B cell (primary cell): Measurements from ENCODE around the gene TFF3.

Experiments
- EZH2 ChIP-seq: IDR thresholded peaks from 2 replicates; pipeline ENCODE4 v1.6.1; 2012; ENCODE audit warnings: borderline replicate concordance, low read depth, mild to moderate bottlenecking, moderate library complexity, low read length; ENCODE audit not compliant: insufficient read depth, poor library complexity, severe bottlenecking
- TF ChIP-seq, protein P1 (sequence below): fragments of 200-600 bp; IDR thresholded peaks from one replicate; pipeline ENCODE4 v1.8.0; 2022; ENCODE audit warnings: antibody characterized with exemption, mild to moderate bottlenecking

DNA sequence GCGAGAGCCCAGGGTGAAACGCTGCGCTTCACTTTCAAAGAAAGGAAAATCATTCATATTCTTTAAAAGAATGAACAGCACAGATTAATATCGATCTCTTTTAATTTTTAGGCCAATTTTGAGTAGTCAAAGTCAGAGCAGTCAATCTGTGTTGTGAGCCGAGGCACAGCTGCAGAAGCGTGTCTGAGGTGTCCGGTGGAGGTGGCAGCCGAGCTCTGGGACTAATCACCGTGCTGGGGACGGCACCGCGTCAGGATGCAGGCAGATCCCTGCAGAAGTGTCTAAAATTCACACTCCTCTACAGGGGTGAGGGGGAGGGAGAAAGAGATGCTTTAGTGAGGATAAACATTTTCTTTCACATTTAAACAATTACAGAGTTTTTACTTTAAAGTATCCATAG lies 47.0 kb upstream of the TFF3 start:
- TF ChIP-seq, protein P1, sequence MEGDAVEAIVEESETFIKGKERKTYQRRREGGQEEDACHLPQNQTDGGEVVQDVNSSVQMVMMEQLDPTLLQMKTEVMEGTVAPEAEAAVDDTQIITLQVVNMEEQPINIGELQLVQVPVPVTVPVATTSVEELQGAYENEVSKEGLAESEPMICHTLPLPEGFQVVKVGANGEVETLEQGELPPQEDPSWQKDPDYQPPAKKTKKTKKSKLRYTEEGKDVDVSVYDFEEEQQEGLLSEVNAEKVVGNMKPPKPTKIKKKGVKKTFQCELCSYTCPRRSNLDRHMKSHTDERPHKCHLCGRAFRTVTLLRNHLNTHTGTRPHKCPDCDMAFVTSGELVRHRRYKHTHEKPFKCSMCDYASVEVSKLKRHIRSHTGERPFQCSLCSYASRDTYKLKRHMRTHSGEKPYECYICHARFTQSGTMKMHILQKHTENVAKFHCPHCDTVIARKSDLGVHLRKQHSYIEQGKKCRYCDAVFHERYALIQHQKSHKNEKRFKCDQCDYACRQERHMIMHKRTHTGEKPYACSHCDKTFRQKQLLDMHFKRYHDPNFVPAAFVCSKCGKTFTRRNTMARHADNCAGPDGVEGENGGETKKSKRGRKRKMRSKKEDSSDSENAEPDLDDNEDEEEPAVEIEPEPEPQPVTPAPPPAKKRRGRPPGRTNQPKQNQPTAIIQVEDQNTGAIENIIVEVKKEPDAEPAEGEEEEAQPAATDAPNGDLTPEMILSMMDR = no peak
- TF ChIP-seq EZH2 = no peak
